ENCODE results near the gene SIK3.

SIK3 gene

GRCh38 chr11:117099696-117100095 lies 1.5 kb upstream of the SIK3 start:
- in situ Hi-C loops (cut with HindIII; ENCODE audit: low sequenced_read_pairs) = no loop called here
- DNase-seq (ENCODE audit: low read depth, low spot score) = no peak
- no peak overlapping the region for H3K4me3 ChIP-seq (ENCODE audit: low read depth, low read length)
- TF ChIP-seq CTCF (IDR thresholded peaks at IDR 0.05; ENCODE audit: low read depth, low read length) = no peak

- no peak for TF ChIP-seq CTCF (IDR thresholded peaks at IDR 0.05; ENCODE audit: low read depth, low read length)
- no peak for DNase-seq (ENCODE audit: low read depth, low spot score)
- in situ Hi-C loops (cut with HindIII; ENCODE audit: low sequenced_read_pairs) = no loop called here
- peak overlapping the region; percentile 85 for H3K4me3 ChIP-seq (ENCODE audit: low read depth, low read length)
These were observed 599 bp downstream of the SIK3 start for GRCh38 chr11:117097389-117098268.

GRCh38 chr11:117097014-117097388 lies 1.2 kb downstream of the SIK3 start:
- in situ Hi-C loops (cut with HindIII; ENCODE audit: low sequenced_read_pairs) = no loop called here
- peak overlapping the region; percentile 85 for H3K4me3 ChIP-seq (ENCODE audit: low read depth, low read length)
- no peak for DNase-seq (ENCODE audit: low read depth, low spot score)
- no peak for TF ChIP-seq CTCF (IDR thresholded peaks at IDR 0.05; ENCODE audit: low read depth, low read length)

DNA sequence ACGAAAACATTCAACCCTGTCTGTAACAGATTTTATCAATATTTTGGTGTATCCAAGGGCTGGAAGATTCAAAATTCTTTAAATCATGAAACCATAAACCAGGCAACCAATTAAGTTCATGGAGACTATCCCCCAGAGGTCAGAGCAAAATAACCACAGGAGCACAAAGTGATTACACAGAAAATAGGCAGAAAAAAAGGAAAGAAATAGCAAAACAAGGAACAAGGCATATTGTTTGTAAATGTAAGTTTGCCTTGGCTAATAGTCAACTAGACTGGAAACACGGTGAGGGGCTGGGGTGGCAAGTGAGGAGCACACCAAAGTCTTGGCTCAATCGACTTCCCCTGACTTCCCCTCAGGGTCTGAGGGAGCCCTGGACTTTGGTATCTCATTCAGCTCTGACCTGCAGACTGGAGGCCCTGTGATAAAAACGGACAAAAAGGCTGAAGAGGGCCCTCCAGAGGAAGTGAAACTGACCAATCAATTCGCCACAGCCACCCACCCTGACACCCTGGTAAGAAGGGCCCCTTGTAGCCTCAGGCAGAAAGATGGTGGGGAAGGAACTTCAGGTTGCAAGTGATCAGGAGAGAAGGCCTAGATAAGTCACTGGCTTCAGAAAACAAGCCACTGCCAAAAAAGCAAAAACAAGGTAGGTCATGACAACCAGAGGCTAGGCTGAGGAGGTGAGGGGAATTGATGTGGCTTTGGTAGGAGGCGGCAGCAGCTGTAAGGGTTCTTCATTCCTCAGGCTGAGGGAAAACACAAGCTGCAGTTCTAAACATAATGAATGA lies 1.8 kb downstream of the SIK3 start:
- no peak overlapping the region for H3K4me3 ChIP-seq (ENCODE audit: low read depth, low read length)
- no peak for TF ChIP-seq CTCF (IDR thresholded peaks at IDR 0.05; ENCODE audit: low read depth, low read length)
- no peak for DNase-seq (ENCODE audit: low read depth, low spot score)
- in situ Hi-C loops (cut with HindIII; ENCODE audit: low sequenced_read_pairs) = no loop called here

DNA sequence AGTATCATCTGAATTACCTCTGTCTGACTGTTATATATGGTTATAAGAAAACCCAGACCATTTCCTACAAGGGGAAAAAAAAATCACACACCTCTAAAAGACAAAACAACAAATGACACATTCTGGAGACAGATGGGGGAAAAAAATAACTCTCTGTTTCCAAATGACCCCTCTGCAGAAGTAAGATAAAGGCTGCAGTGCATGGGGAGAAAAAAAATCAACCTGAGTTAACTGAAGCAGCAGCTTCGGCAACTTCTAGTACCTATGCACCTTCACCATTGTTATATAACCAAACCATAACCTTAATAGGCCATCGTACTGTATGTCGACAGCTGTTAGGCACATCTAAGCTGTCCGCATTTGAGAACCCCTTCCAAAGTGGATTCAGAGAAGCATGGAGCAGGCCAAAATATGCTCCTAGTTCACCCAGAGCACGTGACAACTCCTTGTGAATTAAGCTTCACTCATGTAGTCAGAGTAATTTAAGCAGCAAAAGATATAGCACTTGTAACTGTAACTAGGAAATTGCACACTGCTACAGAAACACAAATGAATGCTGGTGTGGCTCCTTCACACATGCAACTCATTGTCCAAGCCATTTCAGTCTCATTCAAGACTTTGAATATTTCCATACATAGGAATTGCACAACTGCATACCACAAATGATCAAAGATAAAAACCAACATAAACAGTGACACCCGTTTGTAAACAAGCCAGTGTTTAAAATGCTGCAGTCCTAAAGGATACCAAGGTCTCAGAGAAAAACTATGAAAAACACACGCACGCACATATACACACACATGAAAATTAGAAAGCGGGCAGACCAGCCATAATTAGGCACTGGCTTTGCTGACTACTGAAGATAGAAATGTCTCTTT lies 2.7 kb downstream of the SIK3 start:
- TF ChIP-seq CTCF (IDR thresholded peaks at IDR 0.05; ENCODE audit: low read depth, low read length) = no peak
- in situ Hi-C loops (cut with HindIII; ENCODE audit: low sequenced_read_pairs) = no loop called here
- no peak overlapping the region for H3K4me3 ChIP-seq (ENCODE audit: low read depth, low read length)
- no peak for DNase-seq (ENCODE audit: low read depth, low spot score)

GRCh38 chr11:117094776-117095175 lies 3.5 kb downstream of the SIK3 start:
- TF ChIP-seq CTCF (IDR thresholded peaks at IDR 0.05; ENCODE audit: low read depth, low read length) = no peak
- H3K4me3 ChIP-seq (ENCODE audit: low read depth, low read length) = no peak overlapping the region
- in situ Hi-C loops (cut with HindIII; ENCODE audit: low sequenced_read_pairs) = no loop called here
- peak; percentile 70 for DNase-seq (ENCODE audit: low read depth, low spot score)
